ENCODE measurements around the gene GEMIN4.

- TF ChIP-seq, protein P1, sequence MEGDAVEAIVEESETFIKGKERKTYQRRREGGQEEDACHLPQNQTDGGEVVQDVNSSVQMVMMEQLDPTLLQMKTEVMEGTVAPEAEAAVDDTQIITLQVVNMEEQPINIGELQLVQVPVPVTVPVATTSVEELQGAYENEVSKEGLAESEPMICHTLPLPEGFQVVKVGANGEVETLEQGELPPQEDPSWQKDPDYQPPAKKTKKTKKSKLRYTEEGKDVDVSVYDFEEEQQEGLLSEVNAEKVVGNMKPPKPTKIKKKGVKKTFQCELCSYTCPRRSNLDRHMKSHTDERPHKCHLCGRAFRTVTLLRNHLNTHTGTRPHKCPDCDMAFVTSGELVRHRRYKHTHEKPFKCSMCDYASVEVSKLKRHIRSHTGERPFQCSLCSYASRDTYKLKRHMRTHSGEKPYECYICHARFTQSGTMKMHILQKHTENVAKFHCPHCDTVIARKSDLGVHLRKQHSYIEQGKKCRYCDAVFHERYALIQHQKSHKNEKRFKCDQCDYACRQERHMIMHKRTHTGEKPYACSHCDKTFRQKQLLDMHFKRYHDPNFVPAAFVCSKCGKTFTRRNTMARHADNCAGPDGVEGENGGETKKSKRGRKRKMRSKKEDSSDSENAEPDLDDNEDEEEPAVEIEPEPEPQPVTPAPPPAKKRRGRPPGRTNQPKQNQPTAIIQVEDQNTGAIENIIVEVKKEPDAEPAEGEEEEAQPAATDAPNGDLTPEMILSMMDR (IDR thresholded peaks at IDR 0.05; ENCODE audit: borderline replicate concordance, extremely low read depth, low read length, poor library complexity, severe bottlenecking) = no peak
- no peak for TF ChIP-seq EZH2 (IDR thresholded peaks at IDR 0.05; ENCODE audit: borderline replicate concordance, low read depth, low read length, severe bottlenecking)
Observed at GRCh38 chr17:731644-732066, 20.4 kb downstream of the GEMIN4 start.
